ENCODE measurements around the gene UBE4A.

DNA sequence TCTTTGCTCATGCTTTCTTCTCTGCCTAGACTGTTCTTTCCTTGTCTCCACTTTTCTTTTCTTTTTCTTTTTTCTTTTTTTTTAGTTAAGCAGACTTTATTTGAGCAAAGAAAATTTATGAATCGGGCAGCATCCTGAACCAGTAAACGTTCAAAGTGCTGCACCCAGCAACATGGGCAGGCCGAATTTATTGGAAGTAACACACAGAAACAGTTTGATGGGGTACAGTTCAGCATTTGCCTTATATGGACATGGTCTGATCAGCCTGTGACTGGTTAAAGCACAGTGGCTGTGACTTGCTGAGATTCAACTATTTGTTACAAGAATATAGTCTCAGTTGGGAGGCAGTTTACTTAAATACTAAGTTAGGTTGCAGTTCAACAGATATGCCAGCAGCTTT, 38.9 kb upstream of the UBE4A start:
- TF ChIP-seq EZH2 (IDR thresholded peaks at IDR 0.05; ENCODE audit: borderline replicate concordance, low read depth, low read length, severe bottlenecking), result no peak
- TF ChIP-seq, protein P1, sequence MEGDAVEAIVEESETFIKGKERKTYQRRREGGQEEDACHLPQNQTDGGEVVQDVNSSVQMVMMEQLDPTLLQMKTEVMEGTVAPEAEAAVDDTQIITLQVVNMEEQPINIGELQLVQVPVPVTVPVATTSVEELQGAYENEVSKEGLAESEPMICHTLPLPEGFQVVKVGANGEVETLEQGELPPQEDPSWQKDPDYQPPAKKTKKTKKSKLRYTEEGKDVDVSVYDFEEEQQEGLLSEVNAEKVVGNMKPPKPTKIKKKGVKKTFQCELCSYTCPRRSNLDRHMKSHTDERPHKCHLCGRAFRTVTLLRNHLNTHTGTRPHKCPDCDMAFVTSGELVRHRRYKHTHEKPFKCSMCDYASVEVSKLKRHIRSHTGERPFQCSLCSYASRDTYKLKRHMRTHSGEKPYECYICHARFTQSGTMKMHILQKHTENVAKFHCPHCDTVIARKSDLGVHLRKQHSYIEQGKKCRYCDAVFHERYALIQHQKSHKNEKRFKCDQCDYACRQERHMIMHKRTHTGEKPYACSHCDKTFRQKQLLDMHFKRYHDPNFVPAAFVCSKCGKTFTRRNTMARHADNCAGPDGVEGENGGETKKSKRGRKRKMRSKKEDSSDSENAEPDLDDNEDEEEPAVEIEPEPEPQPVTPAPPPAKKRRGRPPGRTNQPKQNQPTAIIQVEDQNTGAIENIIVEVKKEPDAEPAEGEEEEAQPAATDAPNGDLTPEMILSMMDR (IDR thresholded peaks at IDR 0.05; ENCODE audit: borderline replicate concordance, extremely low read depth, low read length, poor library complexity, severe bottlenecking), result no peak

All from DND-41 (cell line).